HG03039 (cell line): ENCODE data around the gene ZNF451.
"Not testable (repeated sequence)": the region's sequence is repeated elsewhere in the genome, so short reads cannot be mapped to it uniquely, and the experiment has no call there.

Experiments used
- ATAC-seq: cut with Tn5 transposase; IDR thresholded peaks from one replicate; pipeline ENCODE4 v1.9.1; 2021; ENCODE audit warnings: mild to moderate bottlenecking, moderate library complexity; ENCODE audit not compliant: unreplicated experiment

ZNF451 gene

GRCh38 chr6:57091375-57091774, 1.4 kb downstream of the ZNF451 start:
- not testable (repeated sequence) for ATAC-seq

GRCh38 chr6:57094689-57095088, 4.7 kb downstream of the ZNF451 start:
- no peak for ATAC-seq

- no peak for ATAC-seq
Observed at GRCh38 chr6:57097596-57097995, 7.6 kb downstream of the ZNF451 start.

- no peak for ATAC-seq
Observed at GRCh38 chr6:57102976-57103375, 13.0 kb downstream of the ZNF451 start.

- no peak for ATAC-seq
Observed at GRCh38 chr6:57104336-57104735, 14.3 kb downstream of the ZNF451 start.

GRCh38 chr6:57106990-57107389, 17.0 kb downstream of the ZNF451 start:
- ATAC-seq = no peak

- peak; percentile 92 for ATAC-seq
Observed at GRCh38 chr6:57108691-57109090, 18.7 kb downstream of the ZNF451 start.

- no peak for ATAC-seq
Observed at GRCh38 chr6:57109880-57110279, 19.9 kb downstream of the ZNF451 start.

GRCh38 chr6:57113105-57113504, 23.1 kb downstream of the ZNF451 start:
- ATAC-seq = no peak

GRCh38 chr6:57116776-57117175, 26.8 kb downstream of the ZNF451 start:
- no peak for ATAC-seq

- ATAC-seq = no peak
Observed at GRCh38 chr6:57117796-57118195, 27.8 kb downstream of the ZNF451 start.

GRCh38 chr6:57123111-57123510, 33.1 kb downstream of the ZNF451 start:
- ATAC-seq = no peak

GRCh38 chr6:57127763-57128162, 37.8 kb downstream of the ZNF451 start:
- ATAC-seq = no peak

GRCh38 chr6:57130661-57131177, 40.7 kb downstream of the ZNF451 start:
- ATAC-seq = no peak

GRCh38 chr6:57134954-57135353, 45.0 kb downstream of the ZNF451 start:
- ATAC-seq = no peak

- no peak for ATAC-seq
Observed at GRCh38 chr6:57135885-57136284, 45.9 kb downstream of the ZNF451 start.

- ATAC-seq = no peak
Observed at GRCh38 chr6:57137350-57137749, 47.4 kb downstream of the ZNF451 start.

- ATAC-seq = no peak
Observed at GRCh38 chr6:57138026-57138425, 48.0 kb downstream of the ZNF451 start.

- no peak for ATAC-seq
Observed at GRCh38 chr6:57141451-57142177, 51.6 kb downstream of the ZNF451 start.

- ATAC-seq = no peak
Observed at GRCh38 chr6:57142178-57142525, 52.2 kb downstream of the ZNF451 start.

GRCh38 chr6:57143690-57144089, 53.7 kb downstream of the ZNF451 start:
- no peak for ATAC-seq

GRCh38 chr6:57147401-57147800, 57.4 kb downstream of the ZNF451 start:
- no peak for ATAC-seq
